Spleen (tissue), 13 donors: ENCODE measurements around the gene NXPE1. TPM values are rescaled to one million over a fixed set of nuclear protein-coding genes. Genes with fewer than 3 reads are reported as not detected.
"Not testable (repeated sequence)": the region's sequence is repeated elsewhere in the genome, so short reads cannot be mapped to it uniquely, and the experiment has no call there.

Experiments
- DNase-seq: peaks from one replicate; pipeline ENCODE4 v3.0.0-alpha.2; 2020
- H3K27ac ChIP-seq, 8 donors: fragments of 200-600 bp; sonication (generic) in 7 of 8; 1 replicate in 4 of 8; 2 replicates in 4 of 8; pipeline versions ENCODE4 v1.5.0 to v1.8.0; 2016 to 2021; ENCODE audit warnings: inconsistent platforms in 4 of 8, mild to moderate bottlenecking in 4 of 8, moderate library complexity in 1 of 8
- H3K27me3 ChIP-seq, 7 donors: fragments of 200-600 bp; sonication (generic) in 6 of 7; replicated peaks in 1 of 7; 1 replicate in 4 of 7; 2 replicates in 3 of 7; pipeline versions ENCODE4 v1.5.0 to v1.8.0; 2016 to 2021; ENCODE audit warnings: inconsistent platforms in 3 of 7, mild to moderate bottlenecking in 1 of 7
- H3K36me3 ChIP-seq, 6 donors: fragments of 200-600 bp; sonication (generic) in 5 of 6; 1 replicate in 4 of 6; 2 replicates in 2 of 6; pipeline versions ENCODE4 v1.5.0 to v1.8.0; 2016 to 2021; ENCODE audit warnings: inconsistent platforms in 2 of 6
- H3K4me1 ChIP-seq, 6 donors: fragments of 200-600 bp; sonication (generic) in 5 of 6; 1 replicate in 3 of 6; 2 replicates in 3 of 6; pipeline versions ENCODE4 v1.5.0 to v1.8.0; 2016 to 2021; ENCODE audit warnings: inconsistent platforms in 3 of 6
- H3K4me3 ChIP-seq, 8 donors: fragments of 200-600 bp; sonication (generic) in 7 of 8; 1 replicate in 4 of 8; 2 replicates in 4 of 8; pipeline versions ENCODE4 v1.5.0 to v1.8.0; 2016 to 2021; ENCODE audit warnings: inconsistent platforms in 4 of 8, mild to moderate bottlenecking in 4 of 8, moderate library complexity in 2 of 8
- H3K9me3 ChIP-seq, 8 donors: fragments of 200-600 bp; sonication (generic) in 7 of 8; 1 replicate in 4 of 8; 2 replicates in 4 of 8; pipeline versions ENCODE4 v1.5.0 to v1.8.0; 2016 to 2021; ENCODE audit warnings: inconsistent platforms in 4 of 8
- CTCF ChIP-seq, 11 experiments: fragments of 200-600 bp in 7 of 11; fragments of 450-650 bp in 4 of 11; sonication (generic) in 4 of 11; IDR thresholded peaks in 8 of 11; conservative IDR thresholded peaks in 3 of 11; 1 replicate in 7 of 11; 2 replicates in 4 of 11; pipeline versions ENCODE4 v1.4.0 to v1.8.0; 2016 to 2021; ENCODE audit warnings: antibody characterized with exemption in 11 of 11, inconsistent platforms in 4 of 11, mild to moderate bottlenecking in 1 of 11
- POLR2A ChIP-seq, 3 donors: fragments of 450-650 bp; IDR thresholded peaks; one replicate each; pipeline ENCODE4 v1.5.1; 2017; ENCODE audit warnings: antibody characterized with exemption in 3 of 3, mild to moderate bottlenecking in 1 of 3
- POLR2AphosphoS5 ChIP-seq, 3 donors: sonication (generic); formaldehyde crosslinking; IDR thresholded peaks; one replicate each; pipeline ENCODE4 v1.5.1; 2017; ENCODE audit warnings: antibody characterized with exemption in 3 of 3
- WGBS, 5 donors: extraction: QIAGEN DNeasy Blood & Tissue Kit in 3 of 5; methylation state at CpG; one replicate each; pipeline versions ENCODE4 v1.1.5 to v1.1.7; 2013 to 2018; 5-methylcytosine and 5-hydroxymethylcytosine counted together
- intact Hi-C: fragments of 100-400 bp; cut with DNase I; formaldehyde crosslinking; loops from one replicate; pipeline ENCODE4 v1.15.0; 2023; ENCODE audit warnings: low total_unique reads
- long read RNA-seq, 2 donors: transcript quantifications; one replicate each; lab custom pipeline, GENCODE V29; 2026
- polyA plus RNA-seq, 3 donors: library from polyadenylated mRNA; stranded (reverse); fragments of 200-250 nt; gene quantifications; one replicate each; pipeline ENCODE4 v1.2.1, GENCODE V29; 2013
- total RNA-seq, 7 donors: library from RNA; depleted of rRNA in 3 of 7; stranded (reverse); fragments of >200 nt in 3 of 7; fragmentation: NEBNext Ultra II Directional in 4 of 7; extraction: Animal tissue kit (Norgen Biotek cat#: 25700) in 4 of 7; gene quantifications; one replicate each; pipeline versions ENCODE4 v1.1.0 to v1.2.1, GENCODE V29; 2016 to 2021
- donor health status: healthy with polysubstance abuse.
- donor health status: DM: no; HTN: no; CAD: no; lungs with moderate emphysema.
- donor health status: DM: no; HTN: no; CAD: no.
- donor health status: Bipolar disorder and iron deficiency.
- donor health status: healthy.
- donor health status: DM: no; HTN: no; CAD: no.
- donor health status: DM: yes; HTN: yes; CAD: no.

Gene NXPE1
- total RNA-seq (under 1 TPM in 1 of 7 donors, not detected in 6; 0.46 TPM), polyA plus RNA-seq (not detected)
- long read RNA-seq, donor 1: 0 reads
- long read RNA-seq, donor 2: 0 reads

- DNase-seq: no peak
- Histone ChIP-seq H3K27me3 (no peaks in the 10 kb centered on the region), H3K4me3 (no peak within 1 kb of the TSS), H3K36me3 (no peaks in the 10 kb centered on the region), H3K27ac (no peak within 1 kb of the TSS), H3K4me1 (peaks cover 0 to 6% (median 0%) of the 10 kb centered on the region in 6 donors), H3K9me3 (no peaks in the 10 kb centered on the region)
- TF ChIP-seq POLR2AphosphoS5 (IDR thresholded peaks at IDR 0.05): no peak
- TF ChIP-seq POLR2A (IDR thresholded peaks at IDR 0.05): no peak
- TF ChIP-seq CTCF (IDR thresholded peaks at IDR 0.05 in 8 of 11, conservative IDR thresholded peaks at IDR 0.05 in 3 of 11): no peak
- WGBS, 5 donors: 76 to 84% (median 77%) methylated on average over 4 of the region's 4 CpGs
- intact Hi-C loops: no loop called here
Observed at GRCh38 chr11:114559425-114560310, at the start of gene NXPE1. Gene NXPE1, minus strand, starts transcription at chr11:114559881. Its CDS starts 8,680 bp downstream, at chr11:114551201.

- TF ChIP-seq CTCF (IDR thresholded peaks at IDR 0.05 in 8 of 11, conservative IDR thresholded peaks at IDR 0.05 in 3 of 11): no peak
- TF ChIP-seq POLR2A (IDR thresholded peaks at IDR 0.05): no peak
- no peak for TF ChIP-seq POLR2AphosphoS5 (IDR thresholded peaks at IDR 0.05)
- H3K4me1 ChIP-seq: no peaks in the 10 kb centered on the region
- no peak overlapping the region for H3K4me3 ChIP-seq
- peaks cover 0 to 52% (median 15%) of the 10 kb centered on the region in 8 donors for H3K9me3 ChIP-seq
- H3K36me3 ChIP-seq: no peaks in the 10 kb centered on the region
- intact Hi-C loops: loop anchor here (10.0 kb wide), 1 partner anchor 335 kb away; no protein-coding TSS in a partner anchor
- H3K27ac ChIP-seq: no peak overlapping the region
- no peaks in the 10 kb centered on the region for H3K27me3 ChIP-seq
- 89 to 97% (median 93%) methylated on average over 9 of the region's 9 CpGs for WGBS, 5 donors
- no peak for DNase-seq
Observed at GRCh38 chr11:114609429-114609828, 49.7 kb upstream of the NXPE1 start.

- H3K27me3 ChIP-seq, H3K36me3 ChIP-seq, H3K27ac ChIP-seq, DNase-seq, H3K4me1 ChIP-seq, H3K4me3 ChIP-seq: not testable (repeated sequence)
- intact Hi-C loops: loop anchor here (10.0 kb wide), 1 partner anchor 334 kb away; no protein-coding TSS in a partner anchor
- peaks cover 0 to 52% (median 15%) of the 10 kb centered on the region in 8 donors for H3K9me3 ChIP-seq
- 75 to 87% (median 79%) methylated on average over 9 of the region's 9 CpGs for WGBS, 5 donors
Observed at GRCh38 chr11:114608605-114609004, 48.9 kb upstream of the NXPE1 start.

GRCh38 chr11:114607753-114608459 is 48.2 kb upstream of the NXPE1 start:
- 81 to 93% (median 84%) methylated on average over 11 of the region's 11 CpGs for WGBS, 5 donors
- no peaks in the 10 kb centered on the region for H3K27me3 ChIP-seq
- H3K4me3 ChIP-seq: no peak overlapping the region
- intact Hi-C loops: loop anchor here (10.0 kb wide), 1 partner anchor 333 kb away; no protein-coding TSS in a partner anchor
- peaks cover 0 to 51% (median 15%) of the 10 kb centered on the region in 8 donors for H3K9me3 ChIP-seq
- H3K4me1 ChIP-seq: no peaks in the 10 kb centered on the region
- TF ChIP-seq POLR2AphosphoS5 (IDR thresholded peaks at IDR 0.05) (no peak), CTCF (IDR thresholded peaks at IDR 0.05 in 8 of 11, conservative IDR thresholded peaks at IDR 0.05 in 3 of 11) (no peak), POLR2A (IDR thresholded peaks at IDR 0.05) (no peak)
- H3K27ac ChIP-seq: no peak overlapping the region
- no peak for DNase-seq
- no peaks in the 10 kb centered on the region for H3K36me3 ChIP-seq

- not testable (repeated sequence) for H3K27me3 ChIP-seq, H3K4me1 ChIP-seq, H3K4me3 ChIP-seq, DNase-seq, H3K27ac ChIP-seq, H3K36me3 ChIP-seq
- peaks cover 0 to 40% (median 15%) of the 10 kb centered on the region in 8 donors for H3K9me3 ChIP-seq
- WGBS, 5 donors: 87 to 92% (median 88%) methylated on average over 5 of the region's 5 CpGs
- intact Hi-C loops: loop anchor here (10.0 kb wide), 1 partner anchor 332 kb away; no protein-coding TSS in a partner anchor
Observed at GRCh38 chr11:114606802-114607075, 47.1 kb upstream of the NXPE1 start.
